LHCN-M2 (cell line): Measurements from ENCODE around the gene USP49. TPM values are rescaled to one million over a fixed set of nuclear protein-coding genes. Genes with fewer than 3 reads are reported as not detected.
"Not testable (repeated sequence)": the region's sequence is repeated elsewhere in the genome, so short reads cannot be mapped to it uniquely, and the experiment has no call there.

Experiments used
- DNase-seq: peaks from one replicate; pipeline ENCODE4 v3.0.0-alpha.2; 2012; ENCODE audit warnings: low read depth
- total RNA-seq: library from RNA; depleted of rRNA; stranded (reverse); fragments of >200 nt; gene quantifications from 2 replicates; pipeline ENCODE4 v1.2.3, GENCODE V29; 2014

USP49 gene
- total RNA-seq, 1 experiment from 2014 or later = 1.7 TPM

DNA sequence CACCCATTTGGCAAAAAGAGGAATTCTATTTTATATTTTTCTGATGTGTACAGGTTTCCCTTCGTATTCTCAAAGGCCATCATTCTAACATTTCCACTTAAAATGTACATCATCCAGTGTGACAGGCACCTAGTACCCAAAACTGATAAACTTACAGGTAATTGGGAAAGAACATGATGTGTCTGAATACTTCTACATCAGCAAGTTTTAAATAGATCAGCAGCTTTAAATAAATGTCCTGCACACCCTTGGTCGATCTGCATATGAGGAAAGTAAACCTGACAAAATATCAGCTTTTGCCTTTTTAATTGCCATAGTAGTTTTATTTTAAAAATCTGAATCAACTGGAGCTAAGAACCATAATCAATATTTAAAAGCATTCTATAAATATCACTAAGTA, 81.2 kb downstream of the USP49 start:
- DNase-seq = no peak

DNA sequence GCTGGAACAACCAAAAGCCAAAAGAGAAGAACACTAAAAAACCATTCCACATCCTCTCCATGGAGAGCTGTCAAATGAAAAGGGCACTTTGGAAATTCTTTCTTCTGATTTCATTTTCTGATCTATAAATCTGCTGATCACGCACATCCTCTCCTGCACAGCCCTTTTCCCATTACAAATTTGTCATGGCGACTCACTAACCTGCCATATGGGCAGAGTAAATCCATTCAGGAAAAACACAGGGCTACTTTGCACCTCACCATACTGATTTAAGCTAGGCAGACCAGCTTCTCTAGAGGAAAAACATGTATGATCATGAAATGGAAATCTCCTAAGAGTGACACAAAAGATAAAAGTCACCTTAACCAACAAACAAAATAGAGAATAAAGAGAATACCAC, 81.7 kb downstream of the USP49 start:
- DNase-seq = no peak

DNA sequence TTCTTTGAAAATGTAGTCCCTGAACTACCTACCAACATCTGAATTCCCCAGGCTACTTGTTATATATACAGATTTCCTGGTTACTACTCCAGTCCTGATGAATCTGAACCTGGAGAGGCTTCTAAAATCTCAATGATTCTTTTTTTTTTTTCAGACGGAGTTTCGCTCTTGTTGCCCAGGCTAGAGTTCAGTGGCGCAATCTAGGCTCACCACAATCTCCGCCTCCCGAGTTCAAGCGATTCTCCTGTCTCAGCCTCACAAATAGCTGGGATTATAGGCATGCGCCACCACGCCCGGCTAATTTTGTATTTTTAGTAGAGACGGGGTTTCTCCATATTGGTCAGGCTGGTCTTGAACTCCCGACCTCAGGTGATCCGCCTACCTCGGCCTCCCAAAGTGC, 83.2 kb downstream of the USP49 start:
- DNase-seq = not testable (repeated sequence)

DNA sequence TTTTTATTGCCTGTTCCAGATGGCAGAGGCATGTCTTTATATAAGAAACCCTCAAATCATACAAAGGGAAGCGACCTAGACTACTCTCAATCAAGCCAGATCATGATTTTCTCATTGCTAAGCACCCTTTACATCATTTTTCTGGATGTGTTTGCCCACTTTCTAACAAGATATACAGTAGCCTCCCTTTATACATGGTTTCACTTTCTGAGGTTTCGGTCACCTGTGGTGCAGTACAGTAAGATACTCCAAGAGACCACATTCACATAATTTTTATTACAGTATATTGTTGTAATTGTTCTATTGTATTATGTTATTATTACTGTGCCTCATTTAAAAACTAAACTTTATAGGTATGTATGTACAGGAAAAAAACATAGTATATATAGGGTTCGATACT, 84.1 kb downstream of the USP49 start:
- DNase-seq = no peak

DNA sequence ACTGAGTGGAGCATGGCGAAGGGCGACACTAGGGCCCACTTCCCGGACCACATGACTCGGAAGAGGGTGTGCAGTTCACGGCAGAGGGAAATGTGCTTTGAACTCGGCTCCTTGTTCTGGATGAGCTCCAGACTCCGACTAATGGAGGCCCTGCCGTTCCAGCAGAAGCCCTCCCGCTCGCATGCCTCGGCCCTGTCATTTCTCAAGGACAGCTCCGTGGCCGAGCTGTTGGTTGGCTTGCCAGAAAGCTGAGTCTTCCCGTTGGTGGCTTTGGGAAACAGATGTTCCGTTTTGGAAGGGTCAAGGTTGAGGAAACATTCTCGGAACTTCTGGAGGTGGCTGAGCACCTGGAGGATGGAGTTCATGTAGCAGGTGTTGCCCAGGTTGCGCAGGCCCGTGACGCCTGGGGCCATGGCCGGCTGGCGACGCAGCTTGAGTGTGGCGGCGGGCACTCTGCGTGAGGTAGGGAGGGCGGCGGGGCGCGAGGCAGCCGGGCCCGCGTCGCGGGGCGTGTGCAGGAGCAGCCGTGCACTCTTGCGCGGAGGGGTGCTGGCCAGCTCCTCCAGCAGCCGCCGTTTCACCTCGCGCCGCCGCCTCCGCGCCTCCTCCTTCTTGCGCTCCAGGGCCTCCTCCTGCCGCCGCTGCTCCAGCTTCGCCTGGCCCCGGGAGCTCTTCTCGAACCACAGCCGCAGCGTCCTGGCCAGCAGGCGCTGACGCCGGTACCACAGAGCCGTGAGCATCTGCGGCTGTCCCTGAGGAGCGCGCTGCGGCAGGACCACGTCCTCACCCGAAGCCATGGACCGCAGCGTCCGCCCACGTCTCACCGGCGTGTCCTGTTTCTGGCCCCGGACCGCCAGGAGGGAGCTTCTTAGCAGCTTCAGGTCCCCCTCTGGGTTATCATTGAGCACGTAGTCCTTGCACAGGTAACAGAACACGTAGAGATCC, 89.1 kb downstream of the USP49 start:
- no peak for DNase-seq

DNA sequence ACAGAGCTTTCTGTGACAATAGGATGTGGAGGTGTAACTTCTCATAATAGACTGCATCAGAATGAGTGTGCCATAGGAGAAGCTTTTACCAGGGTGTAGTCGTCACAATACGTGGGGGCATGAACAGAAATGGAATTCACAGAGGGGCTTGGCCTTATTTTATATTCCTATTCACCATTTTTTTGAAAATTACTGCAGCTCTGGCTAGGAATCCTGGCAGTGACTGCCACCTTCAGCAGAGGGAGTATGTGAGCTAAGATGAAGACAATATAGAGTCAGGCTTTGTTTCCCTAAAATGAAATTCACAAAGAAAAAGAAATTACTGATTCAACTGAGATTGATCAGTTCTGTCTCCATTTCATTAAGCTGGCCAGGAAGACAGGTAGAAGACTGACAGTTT, 93.8 kb downstream of the USP49 start:
- DNase-seq = no peak

DNA sequence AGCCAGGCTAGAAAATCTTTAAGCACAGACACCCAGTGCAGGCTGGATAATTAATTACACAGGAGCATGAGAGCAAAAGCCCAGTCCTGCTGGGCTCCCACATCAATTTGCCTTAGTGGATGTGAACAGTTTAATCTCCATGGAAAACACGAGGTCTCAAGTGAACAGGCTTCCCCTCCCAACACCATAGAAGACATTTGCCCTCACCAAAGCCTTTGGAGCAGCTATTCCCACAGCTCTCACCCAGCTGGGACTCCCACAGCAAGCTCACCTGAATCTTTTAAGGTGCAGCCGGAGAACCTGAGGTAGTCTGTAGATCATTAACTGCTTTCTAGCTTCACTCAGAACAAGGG, 95.6 kb downstream of the USP49 start:
- DNase-seq = no peak

DNA sequence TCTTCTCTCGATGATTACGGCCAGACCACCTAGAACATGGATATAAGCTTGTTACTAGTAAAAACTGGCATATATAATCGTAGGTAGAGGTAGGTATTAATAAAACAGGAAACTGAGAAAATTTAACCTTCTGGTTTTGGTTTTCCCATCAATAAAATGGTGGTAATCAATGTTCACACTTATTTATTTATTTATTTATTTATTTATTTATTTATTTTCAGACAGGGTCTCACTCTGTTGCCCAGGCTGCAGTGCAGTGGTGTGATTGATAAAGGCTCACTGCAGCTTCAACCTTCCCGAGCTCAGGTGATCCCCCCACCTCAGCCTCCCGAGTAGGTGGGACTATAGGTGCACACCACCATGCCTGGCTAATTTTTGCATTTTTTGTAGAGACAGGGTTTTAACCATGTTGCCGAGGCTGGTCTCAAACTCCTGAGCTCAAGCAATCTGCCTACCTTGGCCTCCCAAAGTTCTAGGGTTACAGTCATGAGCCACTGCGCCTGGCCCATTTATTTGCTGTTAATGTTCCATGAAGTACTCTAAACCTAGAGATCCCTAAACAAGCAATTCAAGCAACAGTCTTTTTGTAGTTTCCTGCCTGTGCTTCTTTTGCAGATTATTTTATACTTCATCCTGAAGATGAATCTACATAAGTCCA, 96.1 kb downstream of the USP49 start:
- DNase-seq = no peak

DNA sequence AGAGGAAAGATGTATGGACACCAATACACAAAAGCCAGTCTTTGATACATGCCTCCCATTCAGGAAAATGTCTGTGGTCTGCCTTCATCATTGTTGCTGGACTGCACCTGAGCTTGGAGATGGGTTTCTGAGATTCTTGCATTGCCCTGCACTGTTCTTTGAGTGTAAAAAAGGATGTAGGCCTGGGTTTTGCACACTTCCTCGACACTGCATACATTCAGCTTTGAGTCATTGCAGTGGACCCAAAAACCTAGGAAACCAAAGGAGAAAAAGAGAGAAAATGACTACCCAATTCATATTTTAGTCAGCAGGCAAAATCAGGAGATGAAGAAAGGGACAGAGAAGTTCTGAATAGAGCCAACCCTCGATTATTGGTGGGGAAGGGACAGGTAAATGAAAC, 98.7 kb downstream of the USP49 start:
- no peak for DNase-seq

DNA sequence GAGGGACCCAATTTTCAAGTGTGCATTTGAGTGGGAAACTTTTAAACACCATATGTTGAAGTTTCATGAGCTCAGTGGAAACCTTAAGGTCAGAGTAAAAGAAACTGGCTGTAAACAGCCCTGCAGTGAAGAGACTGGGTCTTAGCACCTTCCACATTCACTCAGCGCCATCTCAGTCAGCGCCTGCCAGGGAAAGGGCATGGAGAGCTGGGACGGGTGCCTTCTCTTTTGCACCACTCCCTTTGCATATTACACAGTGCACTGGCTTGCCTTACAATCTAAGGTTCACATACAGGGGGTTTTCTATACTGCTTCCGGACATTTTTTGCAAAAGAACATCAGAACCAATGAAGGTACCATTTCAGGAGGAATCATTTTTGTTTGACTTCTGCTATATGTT, 103.2 kb downstream of the USP49 start:
- DNase-seq = no peak

DNA sequence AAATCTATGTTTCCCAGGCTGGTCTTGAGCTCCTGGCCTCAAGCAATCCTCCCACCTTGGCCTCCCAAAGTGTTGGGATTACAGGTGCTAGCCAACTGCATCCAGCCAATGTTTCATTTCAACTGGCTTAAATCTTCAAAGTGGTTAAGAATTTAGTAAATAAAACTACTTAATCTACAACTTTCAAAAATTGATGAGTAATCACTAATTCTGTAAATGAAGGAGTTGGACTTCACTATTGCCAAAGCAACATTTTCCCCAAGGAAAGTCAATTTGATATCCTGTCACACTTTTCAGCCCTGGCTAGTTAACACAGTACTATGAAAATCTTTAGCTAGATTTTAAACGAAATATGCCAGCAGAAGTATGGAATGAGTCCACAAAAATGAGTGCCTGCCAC, 103.9 kb downstream of the USP49 start:
- no peak for DNase-seq

DNA sequence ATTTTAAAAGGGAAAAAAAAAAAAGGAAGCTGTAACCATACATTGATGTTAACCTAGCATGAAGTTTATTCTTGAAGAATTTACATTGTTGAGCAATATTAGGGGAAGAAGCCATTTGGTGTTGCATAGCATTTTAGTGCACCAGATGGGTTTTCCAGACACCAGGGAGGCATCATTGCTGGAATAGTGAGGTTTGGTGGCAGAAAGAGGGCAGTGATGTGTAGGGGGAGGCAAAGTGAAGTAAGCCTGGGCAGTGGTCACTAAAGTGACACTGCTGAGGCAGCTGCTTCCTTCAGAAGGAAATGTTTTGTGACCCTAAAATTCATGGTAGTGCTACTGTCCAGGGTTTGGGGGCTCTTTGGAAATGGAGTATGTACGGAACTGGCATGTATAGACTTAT, 105.1 kb downstream of the USP49 start:
- no peak for DNase-seq

DNA sequence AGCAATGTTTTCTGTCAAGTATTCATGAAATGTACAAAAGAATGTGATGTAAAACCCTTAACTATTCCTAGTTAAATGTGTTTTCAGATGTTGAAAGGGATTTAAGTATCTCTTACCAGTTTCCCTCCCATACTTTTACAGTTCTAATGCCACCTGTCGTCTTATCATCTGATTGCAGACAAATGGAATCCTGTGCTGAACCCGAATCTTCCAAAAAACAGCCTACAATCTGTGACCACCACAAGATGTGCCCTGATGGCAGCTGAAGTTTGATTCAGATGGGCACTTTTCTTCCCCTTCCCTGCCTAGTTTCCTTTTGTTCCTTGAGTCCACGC, 105.8 kb downstream of the USP49 start:
- DNase-seq = no peak

DNA sequence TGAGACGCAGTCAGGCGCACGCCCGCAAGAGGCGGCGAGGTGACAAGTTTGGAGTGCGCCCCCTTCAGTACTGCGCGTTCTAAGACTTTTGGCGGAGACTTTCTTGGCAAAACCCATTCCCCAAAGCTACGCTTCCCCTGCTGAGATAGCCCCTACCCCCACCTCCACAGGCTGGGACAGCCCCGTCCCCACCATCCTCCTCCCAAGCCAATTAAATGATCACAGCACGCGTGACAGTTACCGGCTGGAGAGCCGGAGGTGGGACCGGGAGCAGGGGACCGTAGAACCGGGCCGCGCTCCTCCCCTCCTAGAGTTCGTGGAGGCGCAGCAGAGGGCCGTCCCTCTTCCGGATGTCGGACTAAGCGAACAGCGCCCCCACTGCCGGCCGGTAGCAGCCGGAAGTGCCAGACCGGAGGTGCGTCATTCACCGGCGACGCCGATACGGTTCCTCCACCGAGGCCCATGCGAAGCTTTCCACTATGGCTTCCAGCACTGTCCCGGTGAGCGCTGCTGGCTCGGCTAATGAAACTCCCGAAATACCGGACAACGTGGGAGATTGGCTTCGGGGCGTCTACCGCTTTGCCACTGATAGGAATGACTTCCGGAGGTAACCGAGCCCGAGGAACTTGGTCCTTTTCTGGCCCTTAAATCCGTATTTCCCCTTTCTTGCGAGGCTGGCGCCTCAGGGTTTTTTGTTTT, 107.8 kb downstream of the USP49 start, which contains the start of gene TOMM6:
TSS of gene TOMM6 (plus strand) at position 476 of the 699 bp plus-strand sequence. CDS start at position 480, 4 bp downstream.
- peak; percentile 91 for DNase-seq

DNA sequence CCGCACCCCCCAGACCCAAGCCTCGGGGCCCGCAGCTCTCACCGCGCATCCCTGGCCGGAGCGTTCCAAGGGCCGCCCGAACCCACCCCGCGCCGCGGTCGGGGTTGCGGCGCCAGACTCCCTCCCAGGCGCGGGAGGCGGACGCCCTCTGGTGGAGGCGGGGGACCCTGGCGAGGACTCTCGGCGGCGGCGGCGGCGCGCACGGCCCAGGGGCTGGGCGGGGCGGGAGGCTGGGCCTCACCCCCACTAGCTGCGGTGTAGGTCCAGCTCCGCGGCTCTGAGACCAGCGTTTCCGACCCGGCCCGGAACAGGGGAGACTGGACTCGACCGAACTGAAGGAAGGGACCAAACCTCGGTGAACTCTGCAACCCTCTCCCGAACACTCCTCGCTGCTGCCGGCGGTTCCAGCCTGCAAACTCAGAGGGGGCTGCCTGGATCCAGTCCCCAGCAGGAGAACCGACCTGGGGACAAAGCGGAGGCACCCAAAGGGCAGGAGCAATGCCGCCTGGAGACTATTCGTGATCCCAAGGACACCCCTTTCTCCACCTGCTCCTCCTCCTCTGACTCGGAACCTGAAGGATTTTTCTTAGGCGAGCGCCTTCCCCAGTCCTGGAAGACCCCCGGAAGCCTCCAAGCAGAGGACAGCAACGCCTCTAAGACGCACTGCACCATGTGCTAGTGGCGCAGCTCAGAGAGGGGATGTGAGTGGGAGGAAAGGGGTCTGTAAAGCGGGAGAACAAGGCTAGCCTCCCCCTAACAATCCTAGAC, 108.5 kb downstream of the USP49 start:
- peak; percentile 66 for DNase-seq

DNA sequence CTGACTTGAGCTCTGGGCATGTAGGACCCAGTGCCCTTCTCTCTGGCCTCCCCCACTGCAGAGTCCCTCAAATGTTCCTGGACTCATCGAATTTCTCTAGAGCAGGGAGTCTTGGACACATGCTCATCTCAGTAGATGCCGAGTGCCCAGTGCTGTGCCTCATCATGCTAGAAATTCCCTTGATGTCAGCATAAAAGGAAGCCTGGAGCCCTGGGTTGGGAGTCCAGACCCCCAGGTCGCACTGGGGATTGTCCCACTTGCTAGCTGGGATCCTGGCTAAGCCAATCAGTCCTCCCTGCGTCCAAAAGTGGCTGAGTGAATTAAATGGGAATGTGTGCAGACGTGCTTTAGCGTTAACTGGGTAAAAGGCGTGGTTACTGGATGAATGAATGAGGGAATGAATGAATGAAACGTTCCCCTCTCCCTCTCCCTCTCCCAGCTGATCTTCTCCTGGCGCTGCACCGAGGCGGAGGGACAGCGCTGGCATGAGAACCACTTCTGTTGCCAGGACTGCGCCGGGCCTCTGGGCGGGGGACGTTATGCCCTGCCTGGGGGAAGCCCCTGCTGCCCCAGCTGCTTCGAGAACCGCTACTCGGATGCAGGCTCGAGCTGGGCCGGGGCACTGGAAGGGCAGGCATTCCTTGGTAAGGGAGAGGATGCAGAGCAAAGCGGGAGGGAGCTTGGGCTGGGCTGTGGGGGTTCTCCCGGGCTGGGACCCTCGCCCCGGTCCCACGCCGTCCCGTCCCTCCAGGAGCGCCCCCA, 109.3 kb downstream of the USP49 start:
- no peak for DNase-seq

DNA sequence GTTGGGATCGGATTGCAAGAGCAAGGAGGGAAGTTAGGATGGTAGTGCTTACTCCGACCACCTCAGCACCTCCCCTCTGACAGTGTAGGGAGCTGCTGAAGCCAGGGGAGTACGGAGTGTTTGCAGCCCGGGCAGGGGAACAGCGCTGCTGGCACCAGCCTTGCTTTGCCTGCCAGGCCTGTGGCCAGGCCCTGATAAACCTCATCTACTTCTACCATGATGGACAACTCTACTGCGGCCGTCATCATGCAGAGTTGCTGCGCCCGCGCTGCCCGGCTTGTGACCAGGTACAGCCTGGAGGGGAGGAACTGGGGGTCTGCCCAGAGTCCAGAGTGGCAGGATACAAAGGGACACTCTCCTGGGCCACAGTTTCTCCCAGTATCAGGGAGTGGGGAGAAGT, 109.9 kb downstream of the USP49 start:
- DNase-seq = no peak

DNA sequence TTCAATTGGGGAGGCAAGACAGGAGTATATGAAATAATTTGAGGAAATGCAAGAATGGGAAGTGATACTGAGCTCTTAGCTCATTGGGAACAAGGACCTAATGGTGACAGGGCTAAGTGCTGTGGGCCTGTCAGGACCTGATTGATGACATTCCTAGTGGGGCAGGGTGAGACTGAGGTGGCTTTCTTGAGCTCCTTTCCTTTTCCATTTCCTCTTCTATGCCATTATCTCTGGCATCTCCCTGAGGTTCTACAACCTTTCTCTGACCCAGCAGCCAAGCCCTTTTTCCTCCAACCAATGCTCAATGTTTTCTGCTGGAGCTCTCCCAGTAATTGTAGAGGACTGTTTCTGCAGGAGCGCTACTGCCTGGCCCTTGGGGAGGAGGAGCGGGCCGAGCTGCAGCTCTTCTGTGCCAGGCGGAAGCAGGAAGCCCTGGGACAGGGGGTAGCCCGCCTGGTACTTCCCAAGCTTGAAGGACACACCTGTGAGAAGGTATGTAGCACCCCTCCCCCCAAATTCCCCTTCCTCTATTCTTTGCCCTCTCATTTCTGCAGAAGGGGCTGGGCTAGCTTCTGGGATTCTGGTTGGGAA, 110.5 kb downstream of the USP49 start:
- DNase-seq = no peak

DNA sequence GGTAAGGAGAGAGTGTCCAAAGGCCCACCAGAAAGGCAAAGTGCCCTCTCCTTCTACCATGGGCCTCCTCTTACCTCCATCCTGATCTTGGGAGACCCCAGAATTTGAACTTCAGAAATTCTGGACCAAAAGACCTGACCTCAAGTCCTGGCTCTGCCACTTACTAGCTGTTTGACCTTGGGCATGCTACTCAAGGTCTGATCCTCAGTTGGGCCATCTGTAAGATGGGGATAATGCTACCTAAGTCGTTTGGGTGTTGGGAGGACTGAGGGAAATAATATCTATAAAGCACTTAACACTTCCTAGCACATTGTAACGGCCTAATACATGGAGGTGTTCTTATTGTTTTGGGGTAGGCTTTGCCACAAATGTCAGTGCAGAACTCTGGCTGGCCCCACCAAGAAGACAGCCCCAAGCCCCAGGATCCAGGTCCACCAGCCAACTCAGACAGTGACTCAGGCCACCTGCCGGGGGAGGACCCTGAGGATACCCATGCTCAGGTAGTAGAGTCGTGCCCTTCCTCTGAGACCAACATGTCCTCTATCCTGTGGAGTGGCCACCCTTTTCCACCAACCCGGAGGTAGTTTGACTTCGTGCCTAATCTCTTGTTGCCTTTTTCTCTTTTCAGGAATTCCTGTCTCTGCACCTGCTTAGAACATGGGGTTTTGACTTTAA, 111.9 kb downstream of the USP49 start:
- DNase-seq = no peak

DNA sequence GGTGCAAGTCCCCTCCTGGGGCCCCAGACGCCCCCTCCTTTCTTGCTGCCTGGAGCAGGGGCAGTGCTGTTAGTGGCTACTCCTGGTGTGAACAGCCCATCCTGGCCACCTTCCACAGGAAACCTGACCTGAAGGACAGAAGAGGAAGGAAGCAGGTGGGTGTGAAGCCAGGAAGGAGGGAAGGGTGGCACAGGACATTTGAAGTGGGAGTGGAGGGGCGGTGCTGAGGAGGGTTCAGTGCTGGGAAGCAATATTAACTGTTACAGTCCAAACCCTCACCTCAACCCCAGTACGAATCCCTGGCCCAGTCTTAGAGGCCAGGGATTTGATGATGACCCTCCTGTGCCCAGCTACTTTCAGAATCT, 113.8 kb downstream of the USP49 start:
- no peak for DNase-seq
